HepG2 (cell line): Measurements from ENCODE around the gene CPLX1. TPM values are rescaled to one million over a fixed set of nuclear protein-coding genes. Genes with fewer than 3 reads are reported as not detected.

Experiments used
- CBX1 ChIP-seq: IDR thresholded peaks from one replicate; pipeline ENCODE4 v1.6.1; 2016; ENCODE audit warnings: antibody characterized with exemption, low read depth
- ETV6 ChIP-seq: sonication (generic); formaldehyde crosslinking; conservative IDR thresholded peaks from 2 replicates; pipeline ENCODE4 v1.4.0; 2020; ENCODE audit warnings: missing genetic modification reagents
- FOSL2 ChIP-seq: sonication (generic); formaldehyde crosslinking; IDR thresholded peaks from 2 replicates; pipeline ENCODE4 v1.4.0; 2020; ENCODE audit warnings: missing genetic modification reagents
- FOXA1 ChIP-seq, 2 experiments: fragments of 450-650 bp in 1 of 2; sonication (generic) in 1 of 2; formaldehyde crosslinking in 1 of 2; IDR thresholded peaks; 2 replicates each; pipeline versions ENCODE4 v1.4.0 to v1.6.1; 2016 to 2020; ENCODE audit warnings: missing genetic modification reagents in 1 of 2
- FOXA3 ChIP-seq: IDR thresholded peaks from 2 replicates; pipeline ENCODE4 v1.6.1; 2016; ENCODE audit warnings: missing genetic modification reagents, missing compliant biosample characterization
- FOXP4 ChIP-seq: sonication (generic); formaldehyde crosslinking; IDR thresholded peaks from 2 replicates; pipeline ENCODE4 v1.4.0; 2020; ENCODE audit warnings: missing genetic modification reagents
- HMGXB3 ChIP-seq: sonication (generic); formaldehyde crosslinking; IDR thresholded peaks from 2 replicates; pipeline ENCODE4 v1.4.0; 2020; ENCODE audit warnings: missing genetic modification reagents, borderline replicate concordance
- HOXA3 ChIP-seq: sonication (generic); formaldehyde crosslinking; IDR thresholded peaks from 2 replicates; pipeline ENCODE4 v1.5.0; 2020; ENCODE audit warnings: missing genetic modification reagents
- KMT2B ChIP-seq: IDR thresholded peaks from 2 replicates; pipeline ENCODE4 v1.6.1; 2016; ENCODE audit warnings: missing genetic modification reagents, missing compliant biosample characterization
- NCOA1 ChIP-seq: sonication (generic); formaldehyde crosslinking; IDR thresholded peaks from 2 replicates; pipeline ENCODE4 v1.9.0; 2021; ENCODE audit warnings: missing genetic modification reagents
- SOX13 ChIP-seq, 3 experiments: fragments of 450-650 bp in 1 of 3; sonication (generic) in 1 of 3; formaldehyde crosslinking in 1 of 3; IDR thresholded peaks in 2 of 3; conservative IDR thresholded peaks in 1 of 3; 2 replicates each; pipeline versions ENCODE4 v1.5.0 to v1.6.1; 2016 to 2020; ENCODE audit warnings: antibody characterized with exemption in 1 of 3, mild to moderate bottlenecking in 1 of 3, missing compliant biosample characterization in 1 of 3, missing genetic modification reagents in 1 of 3, moderate library complexity in 1 of 3
- SPEN ChIP-seq: sonication (generic); formaldehyde crosslinking; IDR thresholded peaks from 2 replicates; pipeline ENCODE4 v1.5.1; 2020; ENCODE audit warnings: low read depth, mild to moderate bottlenecking, missing genetic modification reagents
- ZNF775 ChIP-seq: sonication (generic); formaldehyde crosslinking; IDR thresholded peaks from 2 replicates; pipeline ENCODE4 v1.4.0; 2020; ENCODE audit warnings: missing genetic modification reagents, mild to moderate bottlenecking, moderate library complexity, borderline replicate concordance
- polyA plus RNA-seq, 8 experiments: library from polyadenylated mRNA; depleted of rRNA in 3 of 8; stranded (reverse) in 7 of 8; unstranded in 1 of 8; fragments of >200 nt; fragmentation: Illumina TruSeq in 4 of 8; extraction: Trizol in 4 of 8; gene quantifications; 2 replicates each; pipeline versions ENCODE4 v1.2.1 to v1.2.3, GENCODE V29; 2011 to 2016; ENCODE audit warnings: low read depth in 4 of 8, missing spikeins in 1 of 8, mixed read lengths in 1 of 8; ENCODE audit not compliant: insufficient read depth in 1 of 8
- total RNA-seq, 5 experiments: library from RNA; depleted of rRNA; stranded (reverse); fragments of >200 nt; fragmentation: Illumina TruSeq; extraction: Trizol; gene quantifications; 2 replicates each; pipeline ENCODE4 v1.2.3, GENCODE V29; 2016; ENCODE audit warnings: low read depth in 1 of 5
- TF ChIP-seq, protein P1 (sequence below): sonication (generic); formaldehyde crosslinking; IDR thresholded peaks from 2 replicates; pipeline ENCODE4 v1.4.0; 2020; ENCODE audit warnings: missing genetic modification reagents, mild to moderate bottlenecking, borderline replicate concordance
- TF ChIP-seq, protein P2 (sequence below): IDR thresholded peaks from 2 replicates; pipeline ENCODE4 v1.6.1; 2012; ENCODE audit warnings: low read length, improper control_type of control experiment

The CPLX1 gene
- total and polyA plus RNA-seq, 2 of the 13 experiments (the other 11 are each of a cell fraction or from before 2014, with no cell fraction given) = 0.18 TPM

DNA sequence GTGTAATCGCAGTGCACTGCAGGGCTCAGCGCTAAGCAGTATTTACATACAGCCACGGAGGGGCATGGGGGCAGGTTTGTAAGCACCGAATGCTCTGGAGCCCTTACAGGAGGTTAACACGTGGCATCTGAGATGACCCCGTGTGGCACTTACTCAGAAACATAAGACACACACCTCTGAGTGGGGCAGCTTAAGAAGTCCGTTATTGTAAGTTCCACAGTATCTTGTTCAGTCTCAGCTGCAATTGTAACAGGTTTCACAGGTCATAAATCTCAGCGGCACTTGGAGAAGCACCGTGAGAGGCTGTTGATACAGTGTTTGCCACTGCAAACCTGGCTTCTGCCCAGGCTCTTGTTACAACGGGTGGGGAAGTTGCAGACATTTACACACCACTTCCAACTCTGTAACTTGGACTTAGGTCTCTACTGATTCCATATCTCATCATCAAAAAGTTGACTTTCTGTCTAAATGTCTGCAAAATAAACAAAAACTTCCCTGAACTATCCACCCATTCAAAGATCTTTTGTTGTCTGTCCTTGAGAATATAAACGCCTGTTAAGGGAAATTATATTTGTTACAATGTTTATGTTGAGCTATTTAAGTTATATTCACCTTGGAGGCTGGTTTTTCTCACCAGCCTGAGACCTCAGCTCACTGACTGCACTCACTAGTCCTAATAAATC, 10.3 kb downstream of the CPLX1 start (continued):
- TF ChIP-seq, protein P1, sequence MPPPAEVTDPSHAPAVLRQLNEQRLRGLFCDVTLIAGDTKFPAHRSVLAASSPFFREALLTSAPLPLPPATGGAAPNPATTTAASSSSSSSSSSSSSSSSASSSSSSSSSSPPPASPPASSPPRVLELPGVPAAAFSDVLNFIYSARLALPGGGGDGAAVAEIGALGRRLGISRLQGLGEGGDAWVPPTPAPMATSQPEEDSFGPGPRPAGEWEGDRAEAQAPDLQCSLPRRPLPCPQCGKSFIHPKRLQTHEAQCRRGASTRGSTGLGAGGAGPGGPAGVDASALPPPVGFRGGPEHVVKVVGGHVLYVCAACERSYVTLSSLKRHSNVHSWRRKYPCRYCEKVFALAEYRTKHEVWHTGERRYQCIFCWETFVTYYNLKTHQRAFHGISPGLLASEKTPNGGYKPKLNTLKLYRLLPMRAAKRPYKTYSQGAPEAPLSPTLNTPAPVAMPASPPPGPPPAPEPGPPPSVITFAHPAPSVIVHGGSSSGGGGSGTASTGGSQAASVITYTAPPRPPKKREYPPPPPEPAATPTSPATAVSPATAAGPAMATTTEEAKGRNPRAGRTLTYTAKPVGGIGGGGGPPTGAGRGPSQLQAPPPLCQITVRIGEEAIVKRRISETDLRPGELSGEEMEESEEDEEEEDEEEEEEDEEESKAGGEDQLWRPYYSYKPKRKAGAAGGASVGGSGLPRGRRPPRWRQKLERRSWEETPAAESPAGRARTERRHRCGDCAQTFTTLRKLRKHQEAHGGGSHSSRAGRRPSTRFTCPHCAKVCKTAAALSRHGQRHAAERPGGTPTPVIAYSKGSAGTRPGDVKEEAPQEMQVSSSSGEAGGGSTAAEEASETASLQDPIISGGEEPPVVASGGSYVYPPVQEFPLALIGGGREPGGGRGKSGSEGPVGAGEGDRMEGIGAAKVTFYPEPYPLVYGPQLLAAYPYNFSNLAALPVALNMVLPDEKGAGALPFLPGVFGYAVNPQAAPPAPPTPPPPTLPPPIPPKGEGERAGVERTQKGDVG (CRISPR knock-in tag) = no peak
- TF ChIP-seq SOX13 (IDR thresholded peaks at IDR 0.05) (no peak; the same call in 1 of the 2 replicates), SOX13 (CRISPR knock-in tag; conservative IDR thresholded peaks at IDR 0.05 in 1 of 2, IDR thresholded peaks at IDR 0.05 in 1 of 2) (peak in 1 of 2 experiments; percentile 84; a peak in 2 of 4 replicates), FOSL2 (peak; percentile 39), FOXA3 (CRISPR knock-in tag) (peak; percentile 84), KMT2B (0 out of 2 replicates have a peak, but pooled peaks have one; percentile 20), ZNF775 (no peak), HMGXB3 (CRISPR knock-in tag) (0 out of 2 replicates have a peak, but pooled peaks have one; percentile 22), ETV6 (CRISPR knock-in tag) (no peak), NCOA1 (CRISPR knock-in tag) (no peak), FOXP4 (peak; percentile 85), CBX1 (no peak), FOXA1 (IDR thresholded peaks at IDR 0.05) (no peak), FOXA1 (CRISPR knock-in tag; IDR thresholded peaks at IDR 0.05) (peak; percentile 80), SPEN (CRISPR knock-in tag) (no peak), HOXA3 (peak; percentile 61)
- TF ChIP-seq, protein P2, sequence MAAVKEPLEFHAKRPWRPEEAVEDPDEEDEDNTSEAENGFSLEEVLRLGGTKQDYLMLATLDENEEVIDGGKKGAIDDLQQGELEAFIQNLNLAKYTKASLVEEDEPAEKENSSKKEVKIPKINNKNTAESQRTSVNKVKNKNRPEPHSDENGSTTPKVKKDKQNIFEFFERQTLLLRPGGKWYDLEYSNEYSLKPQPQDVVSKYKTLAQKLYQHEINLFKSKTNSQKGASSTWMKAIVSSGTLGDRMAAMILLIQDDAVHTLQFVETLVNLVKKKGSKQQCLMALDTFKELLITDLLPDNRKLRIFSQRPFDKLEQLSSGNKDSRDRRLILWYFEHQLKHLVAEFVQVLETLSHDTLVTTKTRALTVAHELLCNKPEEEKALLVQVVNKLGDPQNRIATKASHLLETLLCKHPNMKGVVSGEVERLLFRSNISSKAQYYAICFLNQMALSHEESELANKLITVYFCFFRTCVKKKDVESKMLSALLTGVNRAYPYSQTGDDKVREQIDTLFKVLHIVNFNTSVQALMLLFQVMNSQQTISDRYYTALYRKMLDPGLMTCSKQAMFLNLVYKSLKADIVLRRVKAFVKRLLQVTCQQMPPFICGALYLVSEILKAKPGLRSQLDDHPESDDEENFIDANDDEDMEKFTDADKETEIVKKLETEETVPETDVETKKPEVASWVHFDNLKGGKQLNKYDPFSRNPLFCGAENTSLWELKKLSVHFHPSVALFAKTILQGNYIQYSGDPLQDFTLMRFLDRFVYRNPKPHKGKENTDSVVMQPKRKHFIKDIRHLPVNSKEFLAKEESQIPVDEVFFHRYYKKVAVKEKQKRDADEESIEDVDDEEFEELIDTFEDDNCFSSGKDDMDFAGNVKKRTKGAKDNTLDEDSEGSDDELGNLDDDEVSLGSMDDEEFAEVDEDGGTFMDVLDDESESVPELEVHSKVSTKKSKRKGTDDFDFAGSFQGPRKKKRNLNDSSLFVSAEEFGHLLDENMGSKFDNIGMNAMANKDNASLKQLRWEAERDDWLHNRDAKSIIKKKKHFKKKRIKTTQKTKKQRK = no peak
